H1 (cell line): ENCODE measurements around the gene INPP5K. TPM values are rescaled to one million over a fixed set of nuclear protein-coding genes. Genes with fewer than 3 reads are reported as not detected.

Experiments
- CTCF ChIA-PET: fragments of 300-600 bp; sonication (Branson Sonifier 250); formaldehyde crosslinking; loops from one replicate; lab custom pipeline; 2021; ENCODE audit not compliant: partially characterized antibody; lab: Charles Lee
- POLR2A ChIA-PET: fragments of 300-600 bp; sonication (Branson Sonifier 250); formaldehyde crosslinking; loops from one replicate; lab custom pipeline; 2021; ENCODE audit warnings: inconsistent platforms; ENCODE audit not compliant: partially characterized antibody; lab: Charles Lee
- DNase-seq, 2 experiments: peaks; one replicate each; pipeline versions ENCODE4 v3.0.0 to v3.0.0-alpha.2; 2010 to 2022; ENCODE audit warnings: low spot score in 2 of 2, low read depth in 1 of 2, mixed read lengths in 1 of 2
- FAIRE-seq: peaks from 2 replicates; lab custom pipeline; 2011; peaks lifted over from hg19 to GRCh38; lab: Jason Lieb, UNC
- H2AFZ ChIP-seq: 2 replicates; pipeline ENCODE4 v1.8.1; 2012; ENCODE audit warnings: low read length, inconsistent platforms
- H2AK5ac ChIP-seq: 2 replicates; pipeline ENCODE4 v1.6.1; 2013; ENCODE audit warnings: low read depth, low read length
- H2BK120ac ChIP-seq: replicated peaks from 2 replicates; pipeline ENCODE3; 2013; ENCODE audit warnings: low read depth, low read length, inconsistent platforms
- H2BK12ac ChIP-seq: 2 replicates; pipeline ENCODE4 v1.6.1; 2013; ENCODE audit warnings: low read depth, low read length
- H2BK15ac ChIP-seq: 2 replicates; pipeline ENCODE4 v1.6.1; 2013; ENCODE audit warnings: low read length
- H2BK20ac ChIP-seq: 2 replicates; pipeline ENCODE4 v1.6.1; 2013; ENCODE audit warnings: low read length
- H2BK5ac ChIP-seq: 2 replicates; pipeline ENCODE4 v1.6.1; 2013; ENCODE audit warnings: low read depth, low read length
- H3K14ac ChIP-seq: 2 replicates; pipeline ENCODE4 v1.6.1; 2013; ENCODE audit warnings: inconsistent platforms; ENCODE audit not compliant: insufficient read length
- H3K18ac ChIP-seq: 2 replicates; pipeline ENCODE4 v1.6.1; 2013; ENCODE audit warnings: low read length; ENCODE audit errors: extremely low read depth
- H3K23ac ChIP-seq: 2 replicates; pipeline ENCODE4 v1.6.1; 2013; ENCODE audit warnings: inconsistent platforms; ENCODE audit not compliant: insufficient read length
- H3K23me2 ChIP-seq: 2 replicates; pipeline ENCODE4 v1.6.1; 2013; ENCODE audit warnings: low read depth, low read length
- H3K27ac ChIP-seq: 2 replicates; pipeline ENCODE4 v1.6.1; 2011; ENCODE audit warnings: low read depth, low read length, inconsistent platforms
- H3K27me3 ChIP-seq, 4 experiments: replicated peaks in 1 of 4; 1 replicate in 1 of 4; 2 replicates in 3 of 4; pipeline versions ENCODE4 v1.6.1 to v1.8.1; 2011 to 2013; ENCODE audit warnings: low read length in 3 of 4, mild to moderate bottlenecking in 3 of 4, inconsistent platforms in 2 of 4, mixed read lengths in 2 of 4, moderate library complexity in 1 of 4; ENCODE audit not compliant: control insufficient read depth in 3 of 4, insufficient read depth in 3 of 4; ENCODE audit errors: extremely low read depth in 1 of 4
- H3K36me3 ChIP-seq, 4 experiments: 2 replicates each; pipeline versions ENCODE4 v1.6.1 to v1.8.1; 2011 to 2013; ENCODE audit warnings: mild to moderate bottlenecking in 4 of 4, low read length in 3 of 4, moderate library complexity in 2 of 4, control low read depth in 1 of 4, inconsistent platforms in 1 of 4; ENCODE audit not compliant: insufficient read depth in 4 of 4, control insufficient read depth in 2 of 4
- H3K4ac ChIP-seq: replicated peaks from 2 replicates; pipeline ENCODE3; 2013; ENCODE audit warnings: low read length, low read depth, mixed read lengths, inconsistent platforms; ENCODE audit not compliant: insufficient read length
- H3K4me1 ChIP-seq, 4 experiments: replicated peaks in 1 of 4; 1 replicate in 1 of 4; 2 replicates in 3 of 4; pipeline versions ENCODE4 v1.6.1 to v1.8.1; 2011 to 2013; ENCODE audit warnings: low read length in 3 of 4, inconsistent platforms in 2 of 4, mixed read lengths in 1 of 4; ENCODE audit not compliant: insufficient read depth in 4 of 4, control insufficient read depth in 3 of 4
- H3K4me2 ChIP-seq, 2 experiments: 2 replicates each; pipeline versions ENCODE4 v1.6.1 to v1.8.1; 2011 to 2013; ENCODE audit warnings: low read depth in 2 of 2, low read length in 2 of 2, control low read depth in 1 of 2, inconsistent platforms in 1 of 2, mild to moderate bottlenecking in 1 of 2; ENCODE audit not compliant: insufficient read depth in 1 of 2
- H3K4me3 ChIP-seq, 4 experiments: fragments of 200-600, 300-600 bp in 1 of 4; sonication (generic), shearing (Covaris generic), sonication (Bioruptor Twin) in 1 of 4; 2 replicates each; pipeline versions ENCODE4 v1.5.1 to v1.8.1; 2011 to 2016; ENCODE audit warnings: low read length in 4 of 4, low read depth in 3 of 4, control low read depth in 2 of 4, inconsistent platforms in 2 of 4, mild to moderate bottlenecking in 2 of 4, mixed read lengths in 1 of 4, moderate library complexity in 1 of 4; ENCODE audit not compliant: insufficient read depth in 2 of 4; ENCODE audit errors: extremely low read depth in 1 of 4
- H3K56ac ChIP-seq: replicated peaks from 2 replicates; pipeline ENCODE3; 2013; ENCODE audit warnings: low read depth, mild to moderate bottlenecking, mixed read lengths, low read length, inconsistent platforms; ENCODE audit not compliant: insufficient read length
- H3K79me1 ChIP-seq: 2 replicates; pipeline ENCODE4 v1.6.1; 2013; ENCODE audit warnings: low read depth, low read length, control low read depth
- H3K79me2 ChIP-seq, 2 experiments: 2 replicates each; pipeline versions ENCODE4 v1.6.1 to v1.8.1; 2012 to 2013; ENCODE audit warnings: low read length in 2 of 2, mild to moderate bottlenecking in 2 of 2, inconsistent platforms in 1 of 2; ENCODE audit not compliant: insufficient read depth in 2 of 2, control insufficient read depth in 1 of 2
- H3K9ac ChIP-seq, 4 experiments: replicated peaks in 1 of 4; 1 replicate in 1 of 4; 2 replicates in 3 of 4; pipeline versions ENCODE4 v1.6.1 to v1.8.1; 2011 to 2013; ENCODE audit warnings: low read depth in 3 of 4, low read length in 3 of 4, control low read depth in 2 of 4, mild to moderate bottlenecking in 2 of 4, moderate library complexity in 2 of 4, inconsistent platforms in 1 of 4; ENCODE audit errors: extremely low read depth in 1 of 4
- H3K9me3 ChIP-seq, 2 experiments: 2 replicates each; pipeline versions ENCODE4 v1.6.1 to v1.8.1; 2012 to 2013; ENCODE audit warnings: mild to moderate bottlenecking in 2 of 2, moderate library complexity in 2 of 2, control low read depth in 1 of 2, inconsistent platforms in 1 of 2, low read depth in 1 of 2, low read length in 1 of 2, mixed read lengths in 1 of 2; ENCODE audit not compliant: insufficient read depth in 2 of 2
- H4K20me1 ChIP-seq, 2 experiments: replicated peaks in 1 of 2; 2 replicates each; pipeline versions ENCODE3 to v1.8.1; 2011 to 2013; ENCODE audit warnings: inconsistent platforms in 2 of 2, low read length in 2 of 2, mild to moderate bottlenecking in 1 of 2; ENCODE audit not compliant: insufficient read depth in 2 of 2, control insufficient read depth in 1 of 2
- H4K5ac ChIP-seq: 2 replicates; pipeline ENCODE4 v1.6.1; 2013; ENCODE audit warnings: low read length, low read depth, mixed read lengths, inconsistent platforms; ENCODE audit not compliant: insufficient read length
- H4K8ac ChIP-seq: 2 replicates; pipeline ENCODE4 v1.8.0; 2013; ENCODE audit warnings: mild to moderate bottlenecking, moderate library complexity, low read length, inconsistent platforms; ENCODE audit not compliant: insufficient read depth; ENCODE audit errors: extremely low read depth
- H4K91ac ChIP-seq: replicated peaks from 2 replicates; pipeline ENCODE3; 2013; ENCODE audit warnings: low read length, mixed read lengths, inconsistent platforms; ENCODE audit not compliant: insufficient read length
- ATF3 ChIP-seq: IDR thresholded peaks from 2 replicates; pipeline ENCODE4 v1.6.1; 2011; ENCODE audit warnings: low read depth, mild to moderate bottlenecking, low read length; ENCODE audit not compliant: insufficient read depth
- BACH1 ChIP-seq: IDR thresholded peaks from 2 replicates; pipeline ENCODE4 v1.6.1; 2012; ENCODE audit warnings: low read length, improper control_type of control experiment
- CEBPB ChIP-seq: IDR thresholded peaks from 2 replicates; pipeline ENCODE4 v1.6.1; 2012; ENCODE audit warnings: low read depth, low read length
- CREB1 ChIP-seq: IDR thresholded peaks from 2 replicates; pipeline ENCODE4 v1.6.1; 2012; ENCODE audit warnings: inconsistent platforms
- EGR1 ChIP-seq: IDR thresholded peaks from 2 replicates; pipeline ENCODE4 v1.6.1; 2011; ENCODE audit warnings: low read depth, low read length, borderline replicate concordance
- JUN ChIP-seq: IDR thresholded peaks from 2 replicates; pipeline ENCODE4 v1.6.1; 2011; ENCODE audit warnings: low read depth, mild to moderate bottlenecking, improper control_type of control experiment, low read length
- PHF8 ChIP-seq: fragments of 200-600 bp; sonication (generic); conservative IDR thresholded peaks from 2 replicates; pipeline ENCODE4 v1.7.1; 2012; ENCODE audit warnings: low read depth, mild to moderate bottlenecking, inconsistent platforms, low read length, moderate library complexity
- SIN3A ChIP-seq, 2 experiments: IDR thresholded peaks in 1 of 2; conservative IDR thresholded peaks in 1 of 2; 2 replicates each; pipeline ENCODE4 v1.6.1; 2011 to 2012; ENCODE audit warnings: low read length in 2 of 2, improper control_type of control experiment in 1 of 2, low read depth in 1 of 2, mild to moderate bottlenecking in 1 of 2
- SUZ12 ChIP-seq: fragments of 200-600 bp; sonication (generic); IDR thresholded peaks from 2 replicates; pipeline ENCODE4 v1.6.1; 2012; ENCODE audit warnings: mild to moderate bottlenecking, inconsistent platforms, low read length, moderate library complexity, mixed read lengths
- TAF1 ChIP-seq: IDR thresholded peaks from 2 replicates; pipeline ENCODE4 v1.6.1; 2011; ENCODE audit warnings: mild to moderate bottlenecking, low read depth, low read length
- TBP ChIP-seq: IDR thresholded peaks from 2 replicates; pipeline ENCODE4 v1.6.1; 2011; ENCODE audit warnings: low read depth, low read length, improper control_type of control experiment
- TEAD4 ChIP-seq: IDR thresholded peaks from 2 replicates; pipeline ENCODE4 v1.6.1; 2012; ENCODE audit warnings: low read depth, low read length, inconsistent platforms, mixed read lengths
- WGBS, 2 experiments: shearing (Covaris generic) in 1 of 2; methylation state at CpG; one replicate each; pipeline versions ENCODE4 v1.1.6 to v1.1.7; 2013 to 2015; ENCODE audit warnings: low lambda C conversion rate in 2 of 2, mixed read lengths in 2 of 2, inconsistent platforms in 1 of 2, low coverage in 1 of 2, missing lambda C conversion rate in 1 of 2; ENCODE audit not compliant: insufficient replicate concordance in 2 of 2, insufficient coverage in 1 of 2, insufficient read length in 1 of 2; ENCODE audit errors: extremely low coverage in 1 of 2, missing lambda C conversion rate in 1 of 2; 5-methylcytosine and 5-hydroxymethylcytosine counted together
- polyA plus RNA-seq, 7 experiments: library from polyadenylated mRNA; depleted of rRNA in 3 of 7; stranded (reverse) in 5 of 7; unstranded in 2 of 7; fragments of >200 nt in 5 of 7; fragments of 200-250 nt in 2 of 7; gene quantifications; 1 replicate in 5 of 7; 2 replicates in 1 of 7; 4 replicates in 1 of 7; pipeline versions ENCODE4 v1.2.1 to v1.2.3, GENCODE V29; 2011 to 2013; ENCODE audit warnings: missing spikeins in 2 of 7, mixed read lengths in 2 of 7
- total RNA-seq: library from RNA; stranded (reverse); fragmentation: NEBNext Ultra II Directional; extraction: Animal tissue kit (Norgen Biotek cat#: 25700); gene quantifications from 2 replicates; pipeline ENCODE4 v1.2.1, GENCODE V29; 2021

The INPP5K gene
- total and polyA plus RNA-seq, 2 of the 8 experiments (the other 6 are each of a cell fraction or from before 2014, with no cell fraction given), result 21.0 to 24.1 TPM

GRCh38 chr17:1560101-1560857, 43.9 kb upstream of the INPP5K start:
- no peak overlapping the region for H3K56ac ChIP-seq
- no peak for FAIRE-seq
- DNase-seq, result no peak
- H3K79me1 ChIP-seq, result peaks cover 23% of the 10 kb centered on the region
- H3K23me2 ChIP-seq, result peaks cover 4% of the 10 kb centered on the region; the same call in 1 of the 2 replicates
- no peak overlapping the region for H4K8ac ChIP-seq
- no peak overlapping the region for H3K4ac ChIP-seq
- peak overlapping the region in 1 of 2 experiments; percentile 97; a peak in 1 of 4 replicates for H3K4me2 ChIP-seq
- peaks cover 7 to 49% of the 10 kb centered on the region in 2 experiments; a peak in 3 of 4 replicates for H3K79me2 ChIP-seq
- no peak overlapping the region for H2AFZ ChIP-seq
- H3K14ac ChIP-seq, result no peak overlapping the region
- H2BK5ac ChIP-seq, result no peak overlapping the region
- H3K18ac ChIP-seq, result no peak overlapping the region
- peaks cover 0 to 4% (median 0%) of the 10 kb centered on the region in 4 experiments; a peak in 1 of 7 replicates for H3K27me3 ChIP-seq
- H2BK120ac ChIP-seq, result no peak overlapping the region
- ChIA-PET POLR2A (interaction anchor here (0.7 to 3.3 kb wide), 6 partner anchors 14 to 80 kb away, joined by 3 to 14 read pairs (median 4); partner anchors contain the start of gene INPP5K), CTCF (interaction anchor here (0.9 to 1.7 kb wide), 10 partner anchors 14 to 88 kb away, joined by 3 to 9 read pairs (median 4); partner anchors contain the start of gene SLC43A2)
- H3K36me3 ChIP-seq, result peaks cover 0 to 3% (median 1%) of the 10 kb centered on the region in 4 experiments; a peak in 4 of 8 replicates
- no peak overlapping the region for H3K23ac ChIP-seq
- no peak overlapping the region for H2BK20ac ChIP-seq
- H3K9ac ChIP-seq, result peak overlapping the region in 1 of 4 experiments; percentile 19; a peak in 1 of 7 replicates
- H2BK12ac ChIP-seq, result no peak overlapping the region
- H2BK15ac ChIP-seq, result no peak overlapping the region
- no peak overlapping the region for H3K4me3 ChIP-seq
- no peak overlapping the region for H2AK5ac ChIP-seq
- H3K4me1 ChIP-seq, result peaks cover 0 to 10% (median 5%) of the 10 kb centered on the region in 4 experiments; a peak in 4 of 7 replicates
- H4K91ac ChIP-seq, result no peak overlapping the region
- H3K9me3 ChIP-seq, result no peaks in the 10 kb centered on the region
- H3K27ac ChIP-seq, result no peak overlapping the region
- no peak overlapping the region for H4K5ac ChIP-seq
- peaks cover 20 to 30% of the 10 kb centered on the region in 2 experiments for H4K20me1 ChIP-seq
- WGBS, 2 experiments, result 82% methylated on average over 21 of the region's 22 CpGs; no CpG with 5 or more reads in 1 of the 2 experiments
- TF ChIP-seq CREB1 (no peak), JUN (no peak), SIN3A (conservative IDR thresholded peaks at IDR 0.05 in 1 of 2, IDR thresholded peaks at IDR 0.05 in 1 of 2; ENCODE audit: low read depth in 1 of 2, low read length in 2 of 2) (no peak), ATF3 (no peak), BACH1 (no peak), SUZ12 (no peak), TAF1 (no peak), TEAD4 (no peak), CEBPB (no peak), PHF8 (no peak), EGR1 (no peak), TBP (no peak)
